Fibroblast of lung (primary cell): Measurements from ENCODE around the gene TMEM225B. TPM values are rescaled to one million over a fixed set of nuclear protein-coding genes. Genes with fewer than 3 reads are reported as not detected.
"Not testable (repeated sequence)": the region's sequence is repeated elsewhere in the genome, so short reads cannot be mapped to it uniquely, and the experiment has no call there.

Experiments
- DNase-seq, 2 donors: peaks; one replicate each; pipeline versions ENCODE4 v3.0.0 to v3.0.0-alpha.2; 2010; ENCODE audit warnings: low read depth in 2 of 2
- H2AFZ ChIP-seq: 2 replicates; pipeline ENCODE4 v1.5.1; 2012; ENCODE audit warnings: low read length, control low read depth, inconsistent platforms
- H3K27ac ChIP-seq: 2 replicates; pipeline ENCODE4 v1.5.1; 2011; ENCODE audit warnings: low read length, control low read depth; ENCODE audit not compliant: insufficient read depth
- H3K27me3 ChIP-seq: 2 replicates; pipeline ENCODE4 v1.5.1; 2011; ENCODE audit warnings: mild to moderate bottlenecking, low read length; ENCODE audit not compliant: control insufficient read depth, insufficient read depth
- H3K36me3 ChIP-seq: 2 replicates; pipeline ENCODE4 v1.5.1; 2011; ENCODE audit warnings: low read length; ENCODE audit not compliant: control insufficient read depth, insufficient read depth
- H3K4me1 ChIP-seq: 2 replicates; pipeline ENCODE4 v1.5.1; 2011; ENCODE audit warnings: low read length; ENCODE audit not compliant: control insufficient read depth, insufficient read depth; ENCODE audit errors: extremely low read depth
- H3K4me2 ChIP-seq: 2 replicates; pipeline ENCODE4 v1.5.1; 2011; ENCODE audit warnings: low read length, control low read depth; ENCODE audit not compliant: insufficient read depth; ENCODE audit errors: extremely low read depth
- H3K4me3 ChIP-seq, 4 experiments: fragments of 200-600 bp in 1 of 4; sonication (generic) in 1 of 4; replicated peaks in 1 of 4; 2 replicates each; pipeline ENCODE4 v1.5.1; 2011 to 2016; ENCODE audit warnings: low read length in 4 of 4, low read depth in 3 of 4, mild to moderate bottlenecking in 3 of 4, control low read depth in 2 of 4, inconsistent platforms in 1 of 4, mixed read lengths in 1 of 4; ENCODE audit not compliant: insufficient read depth in 1 of 4; ENCODE audit errors: control extremely low read depth in 1 of 4
- H3K79me2 ChIP-seq: 2 replicates; pipeline ENCODE4 v1.5.1; 2012; ENCODE audit warnings: mild to moderate bottlenecking, low read length, inconsistent platforms; ENCODE audit not compliant: control insufficient read depth, insufficient read depth
- H3K9ac ChIP-seq: 2 replicates; pipeline ENCODE4 v1.5.1; 2011; ENCODE audit warnings: mild to moderate bottlenecking, low read length, control low read depth; ENCODE audit not compliant: insufficient read depth
- H3K9me3 ChIP-seq: 2 replicates; pipeline ENCODE4 v1.5.1; 2012; ENCODE audit warnings: low read depth, low read length; ENCODE audit not compliant: control insufficient read depth, insufficient read depth
- H4K20me1 ChIP-seq: 2 replicates; pipeline ENCODE4 v1.5.1; 2011; ENCODE audit warnings: low read length; ENCODE audit not compliant: control insufficient read depth, insufficient read depth; ENCODE audit errors: extremely low read depth
- EZH2 ChIP-seq: IDR thresholded peaks from 2 replicates; pipeline ENCODE4 v1.5.1; 2012; ENCODE audit warnings: low read length, control low read depth, mild to moderate bottlenecking; ENCODE audit errors: missing control alignments
- polyA plus RNA-seq, 2 donors: library from polyadenylated mRNA; depleted of rRNA in 1 of 2; stranded (reverse) in 1 of 2; unstranded in 1 of 2; fragments of >200 nt; gene quantifications; 2 replicates each; pipeline ENCODE4 v1.2.1, GENCODE V29; 2011 to 2012; ENCODE audit warnings: missing spikeins in 1 of 2
- total RNA-seq: library from RNA; depleted of rRNA; stranded (reverse); fragments of >200 nt; gene quantifications from 2 replicates; pipeline ENCODE4 v1.2.1, GENCODE V29; 2014
- TF ChIP-seq, protein P1 (sequence below), 2 donors: IDR thresholded peaks in 1 of 2; conservative IDR thresholded peaks in 1 of 2; 1 replicate in 1 of 2; 2 replicates in 1 of 2; pipeline ENCODE4 v1.5.1; 2011 to 2012; ENCODE audit warnings: low read length in 2 of 2, control low read depth in 1 of 2, inconsistent platforms in 1 of 2, low read depth in 1 of 2, mild to moderate bottlenecking in 1 of 2

Gene TMEM225B
- total and polyA plus RNA-seq, 2 donors (not counting 1 experiment from before 2014, with no cell fraction given), result 1.2 to 1.3 TPM

GRCh38 chr7:99629643-99630042, 31.6 kb downstream of the TMEM225B start:
- TF ChIP-seq EZH2, result no peak
- TF ChIP-seq, protein P1, sequence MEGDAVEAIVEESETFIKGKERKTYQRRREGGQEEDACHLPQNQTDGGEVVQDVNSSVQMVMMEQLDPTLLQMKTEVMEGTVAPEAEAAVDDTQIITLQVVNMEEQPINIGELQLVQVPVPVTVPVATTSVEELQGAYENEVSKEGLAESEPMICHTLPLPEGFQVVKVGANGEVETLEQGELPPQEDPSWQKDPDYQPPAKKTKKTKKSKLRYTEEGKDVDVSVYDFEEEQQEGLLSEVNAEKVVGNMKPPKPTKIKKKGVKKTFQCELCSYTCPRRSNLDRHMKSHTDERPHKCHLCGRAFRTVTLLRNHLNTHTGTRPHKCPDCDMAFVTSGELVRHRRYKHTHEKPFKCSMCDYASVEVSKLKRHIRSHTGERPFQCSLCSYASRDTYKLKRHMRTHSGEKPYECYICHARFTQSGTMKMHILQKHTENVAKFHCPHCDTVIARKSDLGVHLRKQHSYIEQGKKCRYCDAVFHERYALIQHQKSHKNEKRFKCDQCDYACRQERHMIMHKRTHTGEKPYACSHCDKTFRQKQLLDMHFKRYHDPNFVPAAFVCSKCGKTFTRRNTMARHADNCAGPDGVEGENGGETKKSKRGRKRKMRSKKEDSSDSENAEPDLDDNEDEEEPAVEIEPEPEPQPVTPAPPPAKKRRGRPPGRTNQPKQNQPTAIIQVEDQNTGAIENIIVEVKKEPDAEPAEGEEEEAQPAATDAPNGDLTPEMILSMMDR (conservative IDR thresholded peaks at IDR 0.05 in 1 of 2, IDR thresholded peaks at IDR 0.05 in 1 of 2; ENCODE audit: low read depth in 1 of 2, low read length in 2 of 2), result no peak
- Histone ChIP-seq H3K4me3 (no peak overlapping the region), H3K9ac (no peak overlapping the region), H3K27ac (no peak overlapping the region), H4K20me1 (no peaks in the 10 kb centered on the region), H3K79me2 (no peaks in the 10 kb centered on the region), H3K4me2 (no peak overlapping the region), H3K4me1 (no peaks in the 10 kb centered on the region), H3K9me3 (no peaks in the 10 kb centered on the region), H3K36me3 (peaks cover 20% of the 10 kb centered on the region), H2AFZ (no peak overlapping the region), H3K27me3 (no peaks in the 10 kb centered on the region)
- DNase-seq, result no peak

GRCh38 chr7:99631295-99632109, 33.4 kb downstream of the TMEM225B start:
- Histone ChIP-seq H3K4me3 (no peak overlapping the region), H3K9me3 (no peaks in the 10 kb centered on the region), H3K4me1 (no peaks in the 10 kb centered on the region), H3K9ac (no peak overlapping the region), H3K27me3 (no peaks in the 10 kb centered on the region), H3K79me2 (no peaks in the 10 kb centered on the region), H4K20me1 (no peaks in the 10 kb centered on the region), H3K36me3 (peaks cover 13% of the 10 kb centered on the region), H3K27ac (no peak overlapping the region), H2AFZ (no peak overlapping the region), H3K4me2 (no peak overlapping the region)
- DNase-seq, result peak; percentile 9 to 23
- TF ChIP-seq, protein P1 (conservative IDR thresholded peaks at IDR 0.05 in 1 of 2, IDR thresholded peaks at IDR 0.05 in 1 of 2; ENCODE audit: low read depth in 1 of 2, low read length in 2 of 2), result peak; percentile 14 to 18
- no peak for TF ChIP-seq EZH2

GRCh38 chr7:99637414-99637813, 39.3 kb downstream of the TMEM225B start:
- not testable (repeated sequence) for H3K36me3 ChIP-seq, H3K4me1 ChIP-seq, DNase-seq, H3K27ac ChIP-seq, H3K79me2 ChIP-seq, H4K20me1 ChIP-seq, H3K4me2 ChIP-seq, H3K27me3 ChIP-seq, H3K4me3 ChIP-seq, H3K9ac ChIP-seq, H3K9me3 ChIP-seq, H2AFZ ChIP-seq
